PC-3 (cell line): ENCODE results near the gene ESYT2. TPM values are rescaled to one million over a fixed set of nuclear protein-coding genes. Genes with fewer than 3 reads are reported as not detected.

Experiments used
- ATAC-seq: fragments of 200-7000 bp; cut with Tn5 transposase; 2 replicates; pipeline ENCODE4 v1.9.1; 2020; ENCODE audit warnings: mild to moderate bottlenecking, moderate library complexity
- BruUV-seq: library from RNA; stranded (reverse); fragments of 400-500 nt; replicated peaks from 2 replicates; lab custom pipeline; 2021; lab: Mats Ljungman, UMichigan
- CTCF ChIA-PET: fragments of 300-600 bp; sonication (Branson Sonifier 250); formaldehyde crosslinking; loops from one replicate; lab custom pipeline; 2022; ENCODE audit warnings: antibody characterized with exemption; lab: Charles Lee
- POLR2A ChIA-PET: fragments of 300-600 bp; sonication (Branson Sonifier 250); formaldehyde crosslinking; loops from one replicate; lab custom pipeline; 2022; ENCODE audit warnings: antibody characterized with exemption; ENCODE audit not compliant: unreplicated experiment; lab: Charles Lee
- DNase-seq: peaks from one replicate; pipeline ENCODE4 v3.0.0-alpha.2; 2015
- H2AFZ ChIP-seq: fragments of 300-600 bp; sonication (generic); 2 replicates; pipeline ENCODE4 v1.6.0; 2016; ENCODE audit warnings: antibody characterized with exemption, low read length
- H3F3A ChIP-seq: fragments of 300-600 bp; sonication (generic); one replicate; pipeline ENCODE4 v1.6.0; 2017; ENCODE audit warnings: antibody characterized with exemption, low read length, control low read depth, mild to moderate bottlenecking; ENCODE audit not compliant: unreplicated experiment
- H3K27ac ChIP-seq: fragments of 300-600 bp; sonication (generic); 2 replicates; pipeline ENCODE4 v1.5.1; 2016; ENCODE audit warnings: mild to moderate bottlenecking, low read length
- H3K27me3 ChIP-seq: fragments of 300-600 bp; sonication (generic); 2 replicates; pipeline ENCODE4 v1.6.1; 2016; ENCODE audit warnings: low read length, mixed read lengths
- H3K36me3 ChIP-seq: fragments of 300-600 bp; sonication (generic); 2 replicates; pipeline ENCODE4 v1.6.1; 2016; ENCODE audit warnings: low read depth, mixed run types, low read length, mixed read lengths
- H3K4me1 ChIP-seq: fragments of 300-600 bp; sonication (generic); 2 replicates; pipeline ENCODE4 v1.5.1; 2016; ENCODE audit warnings: low read length; ENCODE audit not compliant: insufficient read depth
- H3K4me2 ChIP-seq: fragments of 300-600 bp; sonication (generic); 2 replicates; pipeline ENCODE4 v1.6.0; 2016; ENCODE audit warnings: low read length
- H3K4me3 ChIP-seq: fragments of 300-600 bp; sonication (generic); 2 replicates; pipeline ENCODE4 v1.5.1; 2016; ENCODE audit warnings: mild to moderate bottlenecking, low read length, mixed read lengths
- H3K79me2 ChIP-seq: fragments of 300-600 bp; sonication (generic); 2 replicates; pipeline ENCODE4 v1.6.1; 2017; ENCODE audit warnings: low read length, mixed read lengths
- H3K9ac ChIP-seq: fragments of 300-600 bp; sonication (generic); 2 replicates; pipeline ENCODE4 v1.6.0; 2016; ENCODE audit warnings: mild to moderate bottlenecking, low read length
- H3K9me2 ChIP-seq: fragments of 300-600 bp; sonication (generic); replicated peaks from 2 replicates; pipeline ENCODE4 v1.6.1; 2016; ENCODE audit warnings: mixed run types, low read length, mixed read lengths
- H3K9me3 ChIP-seq: fragments of 300-600 bp; sonication (generic); 2 replicates; pipeline ENCODE4 v1.6.1; 2016; ENCODE audit warnings: low read length, mixed read lengths
- H4K20me1 ChIP-seq: fragments of 300-600 bp; sonication (generic); 2 replicates; pipeline ENCODE4 v1.6.1; 2016; ENCODE audit warnings: low read length, mixed read lengths
- CTCF ChIP-seq: fragments of 300-600 bp; sonication (generic); conservative IDR thresholded peaks from 2 replicates; pipeline ENCODE4 v1.5.1; 2017; ENCODE audit warnings: antibody characterized with exemption, low read depth, mild to moderate bottlenecking, low read length
- EZH2 ChIP-seq: fragments of 300-600 bp; sonication (generic); IDR thresholded peaks from one replicate; pipeline ENCODE4 v1.6.1; 2017; ENCODE audit warnings: antibody characterized with exemption, mild to moderate bottlenecking, low read length; ENCODE audit not compliant: unreplicated experiment
- EZH2phosphoT487 ChIP-seq: fragments of 300-600 bp; sonication (generic); IDR thresholded peaks from 2 replicates; pipeline ENCODE4 v1.6.1; 2018; ENCODE audit warnings: mild to moderate bottlenecking, antibody characterized with exemption, low read length, borderline replicate concordance
- intact Hi-C: fragments of 100-400 bp; cut with micrococcal nuclease; formaldehyde crosslinking; loops from 2 replicates; pipeline ENCODE4 v1.9.0; 2023
- total RNA-seq: library from RNA; depleted of rRNA; stranded (reverse); fragments of >200 nt; gene quantifications from 2 replicates; pipeline ENCODE4 v1.2.3, GENCODE V29; 2014

The ESYT2 gene
- total RNA-seq, 1 experiment from 2014 or later: 76.1 TPM

GRCh38 chr7:158728911-158729645 lies 100.2 kb downstream of the ESYT2 start:
- no peak overlapping the region for H3K27ac ChIP-seq
- TF ChIP-seq EZH2phosphoT487 (no peak), CTCF (no peak), EZH2 (no peak)
- H3K9me3 ChIP-seq: no peaks in the 10 kb centered on the region
- no peak overlapping the region for H3K4me2 ChIP-seq
- intact Hi-C loops: no loop called here
- POLR2A ChIA-PET: no interaction called here
- H3K9ac ChIP-seq: no peak overlapping the region
- no peak overlapping the region for H3K4me3 ChIP-seq
- no TSS peak for BruUV-seq
- DNase-seq (no peak), ATAC-seq (no peak)
- no peaks in the 10 kb centered on the region for H3K9me2 ChIP-seq
- H3K79me2 ChIP-seq: no peaks in the 10 kb centered on the region
- H3K4me1 ChIP-seq: no peaks in the 10 kb centered on the region
- H4K20me1 ChIP-seq: no peaks in the 10 kb centered on the region
- no peaks in the 10 kb centered on the region for H3F3A ChIP-seq
- no peaks in the 10 kb centered on the region for H3K27me3 ChIP-seq
- CTCF ChIA-PET: no interaction called here
- peaks cover 1% of the 10 kb centered on the region; the same call in 1 of the 2 replicates for H3K36me3 ChIP-seq
- H2AFZ ChIP-seq: no peak overlapping the region

- intact Hi-C loops: no loop called here
- no peaks in the 10 kb centered on the region for H3K4me1 ChIP-seq
- H3K36me3 ChIP-seq: no peaks in the 10 kb centered on the region; the same call in 1 of the 2 replicates
- H3K4me3 ChIP-seq: no peak overlapping the region
- H3F3A ChIP-seq: no peaks in the 10 kb centered on the region
- TF ChIP-seq EZH2 (no peak), CTCF (no peak), EZH2phosphoT487 (no peak)
- no peaks in the 10 kb centered on the region for H3K27me3 ChIP-seq
- no peak overlapping the region for H2AFZ ChIP-seq
- no peak overlapping the region for H3K27ac ChIP-seq
- DNase-seq: no peak
- no peak overlapping the region for H3K4me2 ChIP-seq
- H3K9me3 ChIP-seq: no peaks in the 10 kb centered on the region
- no peaks in the 10 kb centered on the region for H3K79me2 ChIP-seq
- POLR2A ChIA-PET: no interaction called here
- no peak for ATAC-seq
- BruUV-seq: no TSS peak
- H4K20me1 ChIP-seq: no peaks in the 10 kb centered on the region
- CTCF ChIA-PET: interaction anchor here (0.6 kb wide), 1 partner anchor 1341 kb away, joined by 3 read pairs; no protein-coding TSS in a partner anchor
- no peaks in the 10 kb centered on the region for H3K9me2 ChIP-seq
- no peak overlapping the region for H3K9ac ChIP-seq
Observed at GRCh38 chr7:158727690-158728089, 101.6 kb downstream of the ESYT2 start.

GRCh38 chr7:158726277-158726807 lies 103.0 kb downstream of the ESYT2 start:
- Histone ChIP-seq H2AFZ (no peak overlapping the region), H4K20me1 (no peaks in the 10 kb centered on the region), H3K36me3 (no peaks in the 10 kb centered on the region; the same call in 1 of the 2 replicates), H3K9me3 (no peaks in the 10 kb centered on the region), H3K27me3 (no peaks in the 10 kb centered on the region), H3K9me2 (no peaks in the 10 kb centered on the region), H3K4me1 (no peaks in the 10 kb centered on the region), H3K27ac (no peak overlapping the region), H3K4me2 (no peak overlapping the region), H3K79me2 (no peaks in the 10 kb centered on the region), H3K4me3 (no peak overlapping the region), H3K9ac (no peak overlapping the region), H3F3A (no peaks in the 10 kb centered on the region)
- ATAC-seq (peak; percentile 8), DNase-seq (no peak)
- intact Hi-C loops: no loop called here
- CTCF ChIA-PET: no interaction called here
- POLR2A ChIA-PET: interaction anchor here (0.5 kb wide), 1 partner anchor 137 kb away, joined by 10 read pairs; no protein-coding TSS in a partner anchor
- BruUV-seq: no TSS peak
- TF ChIP-seq EZH2 (no peak), CTCF (no peak), EZH2phosphoT487 (no peak)
